ENCODE measurements around the gene CELSR2.

GRCh38 chr1:109270623-109271317 is 21.4 kb downstream of the CELSR2 start:
- no peak for TF ChIP-seq CTCF (IDR thresholded peaks at IDR 0.05; ENCODE audit: low read depth, low read length)
- TF ChIP-seq MYC (IDR thresholded peaks at IDR 0.05; ENCODE audit: low read depth, low read length) = no peak
- TF ChIP-seq POLR2A (IDR thresholded peaks at IDR 0.05; ENCODE audit: extremely low read depth, insufficient read length) = no peak
- TF ChIP-seq, protein P1, sequence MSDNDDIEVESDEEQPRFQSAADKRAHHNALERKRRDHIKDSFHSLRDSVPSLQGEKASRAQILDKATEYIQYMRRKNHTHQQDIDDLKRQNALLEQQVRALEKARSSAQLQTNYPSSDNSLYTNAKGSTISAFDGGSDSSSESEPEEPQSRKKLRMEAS (IDR thresholded peaks at IDR 0.05; ENCODE audit: low read depth, low read length) = no peak

Measured in NB4 (cell line).